HFF-Myc (cell line): Measurements from ENCODE around the gene UBE2E3.

Experiments used
- DNase-seq: peaks from one replicate; pipeline ENCODE4 v3.0.0-alpha.2; 2011; ENCODE audit warnings: low read depth; ENCODE audit errors: extremely low read depth
- H3K4me3 ChIP-seq: replicated peaks from 2 replicates; pipeline ENCODE4 v1.5.1; 2011; ENCODE audit warnings: low read depth, mild to moderate bottlenecking, control low read depth, low read length
- CTCF ChIP-seq: IDR thresholded peaks from 2 replicates; pipeline ENCODE4 v1.5.1; 2012; ENCODE audit warnings: mild to moderate bottlenecking, low read depth, low read length, control low read depth; ENCODE audit errors: missing control alignments

The UBE2E3 gene

GRCh38 chr2:180975585-180975984 lies 4.8 kb upstream of the UBE2E3 start:
- no peak for DNase-seq
- no peak for TF ChIP-seq CTCF
- no peak overlapping the region for H3K4me3 ChIP-seq

- H3K4me3 ChIP-seq: peak overlapping the region; percentile 40; the same call in 1 of the 2 replicates
- no peak for TF ChIP-seq CTCF
- no peak for DNase-seq
These were observed 1.3 kb upstream of the UBE2E3 start for GRCh38 chr2:180978903-180979748.

GRCh38 chr2:180979749-180980105 lies 678 bp upstream of the UBE2E3 start:
- peak overlapping the region; percentile 40 for H3K4me3 ChIP-seq
- no peak for DNase-seq

GRCh38 chr2:180980943-180981911 lies 822 bp downstream of the UBE2E3 start:
- peak overlapping the region; percentile 53 for H3K4me3 ChIP-seq

More at GRCh38 chr2:180979749-180980105, 678 bp upstream of the UBE2E3 start:
- TF ChIP-seq CTCF: no peak

GRCh38 chr2:180983468-180984242 lies 3.2 kb downstream of the UBE2E3 start:
- DNase-seq: peak; percentile 50
- H3K4me3 ChIP-seq: peak overlapping the region; percentile 16
- peak; percentile 27 for TF ChIP-seq CTCF

More at GRCh38 chr2:180980943-180981911, 822 bp downstream of the UBE2E3 start:
- no peak for TF ChIP-seq CTCF
- DNase-seq: no peak

- no peak for DNase-seq
- no peak overlapping the region for H3K4me3 ChIP-seq
- TF ChIP-seq CTCF: no peak
These were observed 5.5 kb downstream of the UBE2E3 start for GRCh38 chr2:180985771-180986395.
